SU-DHL-6 (cell line): ENCODE results near the gene EFTUD2.
A peak's percentile ranks its signal among the peaks of the same experiment; 100 is the strongest.

Source experiments
- H2AFZ ChIP-seq: fragments of 200-600 bp; sonication (generic); 2 replicates; pipeline ENCODE4 v1.6.1; 2014; ENCODE audit warnings: low read depth, mild to moderate bottlenecking, moderate library complexity, mixed read lengths, antibody characterized with exemption, low read length; ENCODE audit not compliant: severe bottlenecking
- H3F3A ChIP-seq: fragments of 200-600 bp; shearing (Covaris generic); 2 replicates; pipeline ENCODE4 v1.6.0; 2016; ENCODE audit warnings: antibody characterized with exemption, mild to moderate bottlenecking; ENCODE audit not compliant: insufficient read depth
- H3K27ac ChIP-seq: fragments of 200-600 bp; sonication (generic); 2 replicates; pipeline ENCODE4 v1.5.1; 2016; ENCODE audit warnings: low read depth, mild to moderate bottlenecking, low read length, moderate library complexity, mixed read lengths
- H3K27me3 ChIP-seq: fragments of 200-600 bp; sonication (generic), shearing (Covaris generic); 2 replicates; pipeline ENCODE4 v1.6.0; 2014; ENCODE audit warnings: mild to moderate bottlenecking, low read length
- H3K36me3 ChIP-seq: fragments of 200-600 bp; sonication (generic); 2 replicates; pipeline ENCODE4 v1.6.1; 2014; ENCODE audit warnings: mild to moderate bottlenecking, low read length, mixed read lengths
- H3K4me2 ChIP-seq: fragments of 300-600, 200-600 bp; shearing (Covaris generic), sonication (generic); 2 replicates; pipeline ENCODE4 v1.6.0; 2014; ENCODE audit warnings: low read length, low read depth, mild to moderate bottlenecking; ENCODE audit not compliant: poor library complexity, severe bottlenecking
- H3K4me3 ChIP-seq: fragments of 200-600 bp; sonication (generic); 2 replicates; pipeline ENCODE4 v1.5.1; 2014; ENCODE audit warnings: antibody characterized with exemption, low read length, mild to moderate bottlenecking, mixed read lengths; ENCODE audit not compliant: insufficient read depth, poor library complexity, severe bottlenecking
- H3K79me2 ChIP-seq: fragments of 200-600 bp; sonication (generic); 2 replicates; pipeline ENCODE4 v1.6.1; 2014; ENCODE audit warnings: mild to moderate bottlenecking, low read length, moderate library complexity; ENCODE audit not compliant: insufficient read depth
- H3K9ac ChIP-seq: fragments of 200-600 bp; sonication (generic); 2 replicates; pipeline ENCODE4 v1.7.0; 2014; ENCODE audit warnings: mild to moderate bottlenecking, low read length
- H3K9me2 ChIP-seq: fragments of 200-600 bp; sonication (generic); replicated peaks from 2 replicates; pipeline ENCODE4 v1.6.1; 2014; ENCODE audit warnings: low read length; ENCODE audit not compliant: insufficient read depth
- H3K9me3 ChIP-seq: fragments of 200-600 bp; sonication (generic); 2 replicates; pipeline ENCODE4 v1.6.1; 2014; ENCODE audit warnings: low read length, mixed read lengths; ENCODE audit not compliant: insufficient read depth
- H4K20me1 ChIP-seq: fragments of 200-600 bp; sonication (generic); 2 replicates; pipeline ENCODE4 v1.6.1; 2014; ENCODE audit warnings: low read depth, mild to moderate bottlenecking, antibody characterized with exemption, low read length, moderate library complexity, mixed read lengths
- EZH2phosphoT487 ChIP-seq: fragments of 200-600 bp; sonication (generic), shearing (Covaris generic); conservative IDR thresholded peaks from 2 replicates; pipeline ENCODE4 v1.6.1; 2018; ENCODE audit warnings: mild to moderate bottlenecking, antibody characterized with exemption, low read length, moderate library complexity, mixed read lengths
- TF ChIP-seq, protein P1 (sequence below): fragments of 200-600 bp; sonication (generic); IDR thresholded peaks from one replicate; pipeline ENCODE4 v1.5.1; 2017; ENCODE audit warnings: antibody characterized with exemption, mild to moderate bottlenecking, low read length, moderate library complexity; ENCODE audit not compliant: insufficient read depth, poor library complexity, severe bottlenecking

The EFTUD2 gene

DNA sequence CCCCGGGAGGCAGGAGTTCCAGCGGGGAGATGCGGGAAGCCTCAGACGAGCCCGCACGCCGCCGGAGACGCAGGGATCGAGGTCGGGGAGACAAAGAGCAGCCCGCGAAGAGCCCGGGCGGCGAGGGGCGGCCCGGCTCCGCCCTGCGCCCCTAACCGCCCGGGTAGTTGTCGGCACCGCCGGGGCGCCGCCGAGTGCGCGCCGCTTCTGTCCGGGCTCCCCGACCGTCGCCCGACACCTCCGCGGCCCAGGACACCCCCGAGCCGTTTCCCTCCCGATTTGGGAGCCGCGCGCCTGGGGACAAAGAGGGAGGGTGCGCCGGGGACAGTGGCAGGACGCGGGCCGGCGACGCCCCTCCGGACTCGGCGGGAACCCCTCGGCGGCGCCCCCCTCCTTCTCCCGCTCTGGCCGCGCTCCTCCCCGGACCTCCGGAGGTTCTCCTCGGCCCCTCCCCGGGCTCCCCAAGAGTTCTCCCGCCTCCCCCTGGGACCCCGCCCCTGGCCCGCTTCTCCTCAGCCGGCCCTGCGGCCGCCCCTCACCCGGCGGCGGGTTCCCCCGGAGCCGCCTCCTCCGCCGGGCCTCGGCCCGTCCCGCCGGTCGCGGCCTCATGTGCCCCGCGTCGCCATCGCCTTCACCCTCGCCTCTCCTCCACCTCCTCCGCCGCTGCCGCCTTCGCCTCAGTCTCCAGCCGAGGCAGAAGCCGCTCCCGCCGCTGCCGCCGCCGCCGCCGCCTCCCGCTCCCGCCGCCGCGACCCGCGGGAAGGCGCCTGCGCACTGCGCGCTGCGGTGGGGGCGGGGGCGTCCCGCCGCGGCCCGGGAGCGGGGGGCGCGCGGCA is 69.5 kb downstream of the EFTUD2 start, which contains the start of gene GJC1:
TSS of gene GJC1 (minus strand) at position 765 of the 836 bp plus-strand sequence. CDS start 24,470 bp downstream, outside the sequence.
- peak within 1 kb of the TSS; percentile 82 for H3K9ac ChIP-seq
- H3F3A ChIP-seq, result peaks cover 20% of the 10 kb centered on the region
- no peaks in the 10 kb centered on the region for H3K27me3 ChIP-seq
- H3K27ac ChIP-seq, result peak within 1 kb of the TSS; percentile 46
- no peaks in the 10 kb centered on the region for H3K9me3 ChIP-seq
- TF ChIP-seq, protein P1, sequence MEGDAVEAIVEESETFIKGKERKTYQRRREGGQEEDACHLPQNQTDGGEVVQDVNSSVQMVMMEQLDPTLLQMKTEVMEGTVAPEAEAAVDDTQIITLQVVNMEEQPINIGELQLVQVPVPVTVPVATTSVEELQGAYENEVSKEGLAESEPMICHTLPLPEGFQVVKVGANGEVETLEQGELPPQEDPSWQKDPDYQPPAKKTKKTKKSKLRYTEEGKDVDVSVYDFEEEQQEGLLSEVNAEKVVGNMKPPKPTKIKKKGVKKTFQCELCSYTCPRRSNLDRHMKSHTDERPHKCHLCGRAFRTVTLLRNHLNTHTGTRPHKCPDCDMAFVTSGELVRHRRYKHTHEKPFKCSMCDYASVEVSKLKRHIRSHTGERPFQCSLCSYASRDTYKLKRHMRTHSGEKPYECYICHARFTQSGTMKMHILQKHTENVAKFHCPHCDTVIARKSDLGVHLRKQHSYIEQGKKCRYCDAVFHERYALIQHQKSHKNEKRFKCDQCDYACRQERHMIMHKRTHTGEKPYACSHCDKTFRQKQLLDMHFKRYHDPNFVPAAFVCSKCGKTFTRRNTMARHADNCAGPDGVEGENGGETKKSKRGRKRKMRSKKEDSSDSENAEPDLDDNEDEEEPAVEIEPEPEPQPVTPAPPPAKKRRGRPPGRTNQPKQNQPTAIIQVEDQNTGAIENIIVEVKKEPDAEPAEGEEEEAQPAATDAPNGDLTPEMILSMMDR, result no peak
- no peak for TF ChIP-seq EZH2phosphoT487
- H3K4me3 ChIP-seq, result peak within 1 kb of the TSS; percentile 83
- H3K79me2 ChIP-seq, result peaks cover 47% of the 10 kb centered on the region
- peak within 1 kb of the TSS; percentile 80 for H3K4me2 ChIP-seq
- H4K20me1 ChIP-seq, result no peaks in the 10 kb centered on the region
- H3K36me3 ChIP-seq, result no peaks in the 10 kb centered on the region
- H2AFZ ChIP-seq, result peak within 1 kb of the TSS; percentile 90
- no peaks in the 10 kb centered on the region for H3K9me2 ChIP-seq

DNA sequence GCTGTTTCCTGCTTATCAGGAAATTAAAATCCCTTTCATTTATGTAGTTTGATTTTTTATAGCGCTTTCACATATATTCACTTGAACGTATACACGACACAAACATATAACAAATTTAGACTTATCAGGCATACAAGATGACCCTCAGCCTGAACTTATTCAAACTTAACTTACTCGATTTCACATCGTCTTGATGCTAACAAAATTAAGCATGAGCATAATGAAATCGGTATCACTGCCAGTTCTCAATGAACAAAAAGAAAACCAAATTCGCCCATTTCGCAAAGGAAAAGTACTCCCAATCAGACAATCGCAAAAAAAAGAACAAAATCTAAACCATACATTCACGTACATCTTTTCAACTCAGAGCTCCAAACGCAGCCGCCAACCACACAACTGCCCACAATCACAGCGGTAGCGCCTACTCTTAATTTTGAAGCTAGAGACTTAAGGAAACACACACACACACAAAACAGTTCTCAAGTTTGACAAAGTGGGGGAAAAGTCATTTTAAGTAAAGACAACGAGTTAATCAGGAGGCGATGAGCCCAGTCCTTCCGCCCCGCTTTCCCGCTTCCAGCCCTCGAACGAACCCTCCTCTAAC is 70.2 kb downstream of the EFTUD2 start:
- peak overlapping the region; percentile 83 for H3K4me3 ChIP-seq
- TF ChIP-seq, protein P1, result no peak
- no peak for TF ChIP-seq EZH2phosphoT487
- H3K9ac ChIP-seq, result peak overlapping the region; percentile 82
- no peaks in the 10 kb centered on the region for H3K9me2 ChIP-seq
- H3K27me3 ChIP-seq, result no peaks in the 10 kb centered on the region
- H3F3A ChIP-seq, result peaks cover 20% of the 10 kb centered on the region
- peak overlapping the region; percentile 80 for H3K4me2 ChIP-seq
- no peaks in the 10 kb centered on the region for H4K20me1 ChIP-seq
- no peaks in the 10 kb centered on the region for H3K36me3 ChIP-seq
- peak overlapping the region; percentile 85 for H2AFZ ChIP-seq
- H3K9me3 ChIP-seq, result no peaks in the 10 kb centered on the region
- H3K27ac ChIP-seq, result peak overlapping the region; percentile 46
- H3K79me2 ChIP-seq, result peaks cover 54% of the 10 kb centered on the region

DNA sequence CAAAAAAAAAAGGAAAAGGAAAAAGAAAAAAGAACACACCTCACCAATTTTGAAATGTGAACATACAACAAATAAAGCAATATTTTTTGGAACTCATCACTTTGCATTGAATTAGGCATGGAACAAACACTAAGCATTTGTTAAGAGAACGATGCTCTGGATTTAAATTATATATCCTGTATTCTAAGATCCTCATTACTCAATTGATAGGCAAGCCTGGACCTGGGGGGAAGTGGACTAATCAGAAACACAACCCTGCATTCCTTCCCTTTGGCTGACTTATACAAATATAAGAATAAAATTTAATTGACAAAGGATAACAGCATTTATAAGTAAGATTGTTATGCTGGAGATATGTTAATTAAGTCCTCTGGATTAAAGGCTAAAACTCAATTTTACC is 71.4 kb downstream of the EFTUD2 start:
- no peaks in the 10 kb centered on the region for H3K9me3 ChIP-seq
- TF ChIP-seq EZH2phosphoT487, result no peak
- TF ChIP-seq, protein P1, result no peak
- no peaks in the 10 kb centered on the region for H3K9me2 ChIP-seq
- peak overlapping the region; percentile 83 for H3K4me3 ChIP-seq
- no peaks in the 10 kb centered on the region for H3K27me3 ChIP-seq
- no peak overlapping the region for H3K27ac ChIP-seq
- 0 out of 2 replicates have a peak, but pooled peaks cover 2% of the 10 kb centered on the region for H4K20me1 ChIP-seq
- H3K79me2 ChIP-seq, result peaks cover 65% of the 10 kb centered on the region
- H3K9ac ChIP-seq, result peak overlapping the region; percentile 82
- H3K4me2 ChIP-seq, result peak overlapping the region; percentile 80
- peaks cover 21% of the 10 kb centered on the region for H3F3A ChIP-seq
- no peak overlapping the region for H2AFZ ChIP-seq
- no peaks in the 10 kb centered on the region for H3K36me3 ChIP-seq
